Ishikawa (cell line): Measurements from ENCODE around the gene HTT.

Experiments used
- CEBPB ChIP-seq: IDR thresholded peaks from 2 replicates; pipeline ENCODE4 v1.6.1; 2012
- EP300 ChIP-seq: IDR thresholded peaks from 2 replicates; pipeline ENCODE4 v1.6.1; 2012; ENCODE audit warnings: borderline replicate concordance
- MAX ChIP-seq: IDR thresholded peaks from 2 replicates; pipeline ENCODE4 v1.6.1; 2012
- NFIC ChIP-seq: IDR thresholded peaks from 2 replicates; pipeline ENCODE4 v1.6.1; 2012
- RAD21 ChIP-seq: IDR thresholded peaks from 2 replicates; pipeline ENCODE4 v1.6.1; 2012; ENCODE audit warnings: low read depth
- TAF1 ChIP-seq: IDR thresholded peaks from 2 replicates; pipeline ENCODE4 v1.6.1; 2012; ENCODE audit warnings: low read depth, mild to moderate bottlenecking
- TEAD4 ChIP-seq: IDR thresholded peaks from 2 replicates; pipeline ENCODE4 v1.6.1; 2012
- YY1 ChIP-seq: IDR thresholded peaks from 2 replicates; pipeline ENCODE4 v1.6.1; 2012; ENCODE audit warnings: low read depth

- TF ChIP-seq RAD21, result no peak
- TF ChIP-seq CEBPB, result no peak
- no peak for TF ChIP-seq MAX
- TF ChIP-seq NFIC, result no peak
- TF ChIP-seq TAF1, result no peak
- no peak for TF ChIP-seq EP300
- no peak for TF ChIP-seq YY1
- TF ChIP-seq TEAD4, result no peak
These were observed 127.5 kb downstream of the HTT start for GRCh38 chr4:3201718-3202702.
